Upper lobe of left lung (tissue), 6 donors: Measurements from ENCODE around the gene LAMA2. TPM values are rescaled to one million over a fixed set of nuclear protein-coding genes. Genes with fewer than 3 reads are reported as not detected.

Experiments used
- ATAC-seq, 2 donors: fragments of 200-7000 bp; cut with Tn5 transposase; one replicate each; pipeline ENCODE4 v1.9.1; 2022; ENCODE audit warnings: mild to moderate bottlenecking in 2 of 2, moderate library complexity in 2 of 2; ENCODE audit not compliant: low FRiP score in 2 of 2
- DNase-seq, 2 donors: peaks; one replicate each; pipeline ENCODE4 v3.0.0-alpha.2; 2019 to 2020
- H3K27ac ChIP-seq, 4 donors: fragments of 200-600 bp; sonication (generic); one replicate each; pipeline ENCODE4 v1.5.1; 2016 to 2019
- H3K27me3 ChIP-seq, 4 donors: fragments of 200-600 bp; sonication (generic); one replicate each; pipeline ENCODE4 v1.5.1; 2017 to 2019
- H3K36me3 ChIP-seq, 4 donors: fragments of 200-600 bp; sonication (generic); one replicate each; pipeline ENCODE4 v1.5.1; 2016 to 2019
- H3K4me1 ChIP-seq, 4 donors: fragments of 200-600 bp; sonication (generic); one replicate each; pipeline ENCODE4 v1.5.1; 2018 to 2019
- H3K4me3 ChIP-seq, 4 donors: fragments of 200-600 bp; sonication (generic); one replicate each; pipeline ENCODE4 v1.5.1; 2017 to 2019; ENCODE audit warnings: mild to moderate bottlenecking in 2 of 4, moderate library complexity in 1 of 4
- H3K9me3 ChIP-seq, 4 donors: fragments of 200-600 bp; sonication (generic); one replicate each; pipeline ENCODE4 v1.5.1; 2018 to 2019
- EP300 ChIP-seq, 4 donors: sonication (generic); formaldehyde crosslinking; IDR thresholded peaks; one replicate each; pipeline ENCODE4 v1.5.1; 2017; ENCODE audit warnings: antibody characterized with exemption in 4 of 4, control low read depth in 2 of 4
- POLR2A ChIP-seq, 4 donors: fragments of 450-650 bp; IDR thresholded peaks; one replicate each; pipeline ENCODE4 v1.5.1; 2016 to 2017; ENCODE audit warnings: antibody characterized with exemption in 4 of 4, mild to moderate bottlenecking in 2 of 4
- POLR2AphosphoS5 ChIP-seq, 2 donors: sonication (generic); formaldehyde crosslinking; IDR thresholded peaks; one replicate each; pipeline ENCODE4 v1.5.1; 2017; ENCODE audit warnings: antibody characterized with exemption in 2 of 2
- WGBS, 2 donors: methylation state at CpG; one replicate each; pipeline ENCODE4 v1.1.5; 2017 to 2018; 5-methylcytosine and 5-hydroxymethylcytosine counted together
- total RNA-seq, 6 donors: library from RNA; depleted of rRNA in 4 of 6; stranded (reverse); fragments of >200 nt in 4 of 6; gene quantifications; one replicate each; pipeline versions ENCODE4 v1.1.0 to v1.2.1, GENCODE V29; 2016 to 2021
- TF ChIP-seq, protein P1 (sequence below), 6 experiments: fragments of 450-650 bp in 4 of 6; fragments of 200-600 bp in 2 of 6; sonication (generic) in 2 of 6; IDR thresholded peaks; one replicate each; pipeline ENCODE4 v1.5.1; 2016 to 2019; ENCODE audit warnings: antibody characterized with exemption in 6 of 6
- donor health status: DM: no; HTN: no; CAD: no; lungs with moderate emphysema.
- donor health status: DM: no; HTN: yes; CAD: no; lungs with severe emphysema.

The LAMA2 gene
- total RNA-seq, 6 donors from 2014 or later: 41.9 to 82.8 (median 62.4) TPM

GRCh38 chr6:129200151-129200550 lies 317.2 kb downstream of the LAMA2 start:
- Histone ChIP-seq H3K27ac (no peak overlapping the region), H3K4me3 (no peak overlapping the region), H3K36me3 (no peaks in the 10 kb centered on the region), H3K4me1 (no peaks in the 10 kb centered on the region), H3K9me3 (no peaks in the 10 kb centered on the region), H3K27me3 (no peaks in the 10 kb centered on the region)
- ATAC-seq (no peak), DNase-seq (no peak)
- 88 to 92% methylated on average over 9 of the region's 9 CpGs for WGBS, 2 donors
- no peak for TF ChIP-seq EP300 (IDR thresholded peaks at IDR 0.05)
- TF ChIP-seq POLR2A (IDR thresholded peaks at IDR 0.05): no peak

DNA sequence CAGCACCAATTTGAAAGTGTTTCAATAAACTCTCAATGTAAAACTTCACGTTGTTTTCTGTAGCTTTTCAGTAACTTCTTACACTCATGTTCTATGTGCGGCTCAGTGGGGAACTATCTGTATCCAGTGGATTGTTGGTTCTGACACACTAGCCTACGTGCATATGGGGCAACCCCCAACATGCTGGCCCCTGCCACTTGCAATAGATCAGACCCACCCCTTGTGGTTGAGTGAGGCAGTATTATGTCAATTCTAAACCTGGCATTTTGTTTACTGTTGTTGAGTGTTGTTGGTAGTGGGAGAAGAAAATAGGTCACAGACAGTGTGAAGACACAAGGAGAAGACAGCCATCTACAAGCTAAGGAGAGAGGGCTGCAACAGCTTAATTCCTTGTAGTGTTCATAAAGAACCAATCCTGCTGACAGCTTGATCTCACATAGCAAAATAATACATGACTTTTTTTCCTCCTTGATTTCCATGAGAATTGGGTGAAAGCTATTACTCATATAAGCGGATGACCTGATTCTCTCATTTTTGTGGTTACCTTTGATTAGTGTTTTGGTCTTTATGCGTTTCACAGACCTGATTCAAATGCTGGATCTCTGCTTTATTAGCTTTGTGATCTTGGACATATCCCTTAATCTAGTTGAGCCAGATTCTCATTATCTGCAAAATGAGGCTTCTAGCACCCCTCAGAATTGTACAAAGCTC lies 320.4 kb downstream of the LAMA2 start:
- DNase-seq (no peak), ATAC-seq (no peak)
- no peaks in the 10 kb centered on the region for H3K27me3 ChIP-seq
- no peaks in the 10 kb centered on the region for H3K9me3 ChIP-seq
- H3K4me3 ChIP-seq: no peak overlapping the region
- TF ChIP-seq POLR2A (IDR thresholded peaks at IDR 0.05) (no peak), EP300 (IDR thresholded peaks at IDR 0.05) (no peak), POLR2AphosphoS5 (IDR thresholded peaks at IDR 0.05) (no peak)
- TF ChIP-seq, protein P1, sequence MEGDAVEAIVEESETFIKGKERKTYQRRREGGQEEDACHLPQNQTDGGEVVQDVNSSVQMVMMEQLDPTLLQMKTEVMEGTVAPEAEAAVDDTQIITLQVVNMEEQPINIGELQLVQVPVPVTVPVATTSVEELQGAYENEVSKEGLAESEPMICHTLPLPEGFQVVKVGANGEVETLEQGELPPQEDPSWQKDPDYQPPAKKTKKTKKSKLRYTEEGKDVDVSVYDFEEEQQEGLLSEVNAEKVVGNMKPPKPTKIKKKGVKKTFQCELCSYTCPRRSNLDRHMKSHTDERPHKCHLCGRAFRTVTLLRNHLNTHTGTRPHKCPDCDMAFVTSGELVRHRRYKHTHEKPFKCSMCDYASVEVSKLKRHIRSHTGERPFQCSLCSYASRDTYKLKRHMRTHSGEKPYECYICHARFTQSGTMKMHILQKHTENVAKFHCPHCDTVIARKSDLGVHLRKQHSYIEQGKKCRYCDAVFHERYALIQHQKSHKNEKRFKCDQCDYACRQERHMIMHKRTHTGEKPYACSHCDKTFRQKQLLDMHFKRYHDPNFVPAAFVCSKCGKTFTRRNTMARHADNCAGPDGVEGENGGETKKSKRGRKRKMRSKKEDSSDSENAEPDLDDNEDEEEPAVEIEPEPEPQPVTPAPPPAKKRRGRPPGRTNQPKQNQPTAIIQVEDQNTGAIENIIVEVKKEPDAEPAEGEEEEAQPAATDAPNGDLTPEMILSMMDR (IDR thresholded peaks at IDR 0.05): no peak
- WGBS, 2 donors: 81% methylated on average over 5 of the region's 5 CpGs
- no peak overlapping the region for H3K27ac ChIP-seq
- H3K4me1 ChIP-seq: no peaks in the 10 kb centered on the region
- H3K36me3 ChIP-seq: no peaks in the 10 kb centered on the region

DNA sequence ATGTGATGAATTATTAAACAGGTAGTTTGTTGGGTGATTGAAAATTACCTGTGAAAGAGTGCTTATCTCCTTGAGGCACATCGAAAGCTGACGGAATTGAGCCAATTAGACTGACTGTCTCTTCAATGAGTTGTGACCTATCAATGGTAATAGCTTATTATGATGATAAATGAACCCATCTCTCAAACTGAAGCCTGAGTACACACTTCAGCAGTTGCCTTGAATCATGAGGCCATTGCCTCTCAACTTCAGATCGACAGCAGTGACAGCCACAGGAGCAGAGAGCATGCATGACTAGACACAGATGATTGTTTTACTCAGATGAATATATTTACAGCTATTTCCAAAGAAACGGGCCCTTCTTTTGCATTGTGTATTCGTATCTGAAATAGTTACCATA lies 323.9 kb downstream of the LAMA2 start:
- ATAC-seq (no peak), DNase-seq (no peak)
- WGBS, 2 donors: 70 to 84% methylated on average over 5 of the region's 5 CpGs
- no peak overlapping the region for H3K4me3 ChIP-seq
- no peak overlapping the region for H3K27ac ChIP-seq
- H3K27me3 ChIP-seq: no peaks in the 10 kb centered on the region
- no peaks in the 10 kb centered on the region for H3K36me3 ChIP-seq
- no peaks in the 10 kb centered on the region for H3K4me1 ChIP-seq
- TF ChIP-seq, protein P1 (IDR thresholded peaks at IDR 0.05): no peak
- TF ChIP-seq POLR2AphosphoS5 (IDR thresholded peaks at IDR 0.05): no peak
- TF ChIP-seq EP300 (IDR thresholded peaks at IDR 0.05): no peak
- TF ChIP-seq POLR2A (IDR thresholded peaks at IDR 0.05): no peak
- H3K9me3 ChIP-seq: no peaks in the 10 kb centered on the region

DNA sequence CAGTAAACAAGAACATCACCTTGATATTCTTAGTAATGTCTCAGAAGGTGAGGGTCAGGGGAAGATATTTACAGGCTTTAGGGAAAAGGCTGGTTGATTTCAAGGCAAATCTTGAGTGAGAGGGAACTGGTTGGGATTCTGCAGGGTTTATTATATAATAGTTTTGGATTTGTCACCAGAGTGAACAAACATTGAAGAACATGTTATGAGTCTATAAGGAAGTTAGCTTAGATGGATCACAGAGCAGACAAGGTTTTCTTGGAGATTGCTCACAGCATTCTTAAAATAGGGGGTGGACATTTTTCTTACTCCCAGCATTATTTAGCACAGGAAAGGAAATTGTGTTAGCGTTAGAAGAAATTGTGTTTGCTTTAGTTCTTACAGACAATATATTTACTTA lies 324.9 kb downstream of the LAMA2 start:
- 60 to 64% methylated on average over 1 of the region's 1 CpG for WGBS, 2 donors
- Histone ChIP-seq H3K4me3 (no peak overlapping the region), H3K9me3 (no peaks in the 10 kb centered on the region), H3K27ac (no peak overlapping the region), H3K4me1 (no peaks in the 10 kb centered on the region), H3K27me3 (no peaks in the 10 kb centered on the region), H3K36me3 (no peaks in the 10 kb centered on the region)
- ATAC-seq (no peak), DNase-seq (no peak)
- TF ChIP-seq EP300 (IDR thresholded peaks at IDR 0.05) (no peak), POLR2A (IDR thresholded peaks at IDR 0.05) (no peak), POLR2AphosphoS5 (IDR thresholded peaks at IDR 0.05) (no peak)
- TF ChIP-seq, protein P1 (IDR thresholded peaks at IDR 0.05): no peak

GRCh38 chr6:129208415-129209034 lies 325.6 kb downstream of the LAMA2 start:
- Histone ChIP-seq H3K4me1 (no peaks in the 10 kb centered on the region), H3K27me3 (no peaks in the 10 kb centered on the region), H3K4me3 (no peak overlapping the region), H3K27ac (no peak overlapping the region), H3K36me3 (no peaks in the 10 kb centered on the region), H3K9me3 (no peaks in the 10 kb centered on the region)
- DNase-seq (no peak), ATAC-seq (no peak)
- no peak for TF ChIP-seq POLR2A (IDR thresholded peaks at IDR 0.05)
- TF ChIP-seq POLR2AphosphoS5 (IDR thresholded peaks at IDR 0.05): no peak
- no peak for TF ChIP-seq EP300 (IDR thresholded peaks at IDR 0.05)
- TF ChIP-seq, protein P1 (IDR thresholded peaks at IDR 0.05): no peak
